Stimulated activated CD8-positive, alpha-beta memory T cell treated with anti-CD3 and anti-CD28 coated beads, Interleukin-15, amount 100 ng/mL, for 48 hours (primary cell): Measurements from ENCODE around the gene HACL1.

Experiments
- DNase-seq, 2 donors: peaks; one replicate each; pipeline ENCODE4 v3.0.0-alpha.2; 2020; ENCODE audit warnings: low read depth in 2 of 2

The HACL1 gene

DNA sequence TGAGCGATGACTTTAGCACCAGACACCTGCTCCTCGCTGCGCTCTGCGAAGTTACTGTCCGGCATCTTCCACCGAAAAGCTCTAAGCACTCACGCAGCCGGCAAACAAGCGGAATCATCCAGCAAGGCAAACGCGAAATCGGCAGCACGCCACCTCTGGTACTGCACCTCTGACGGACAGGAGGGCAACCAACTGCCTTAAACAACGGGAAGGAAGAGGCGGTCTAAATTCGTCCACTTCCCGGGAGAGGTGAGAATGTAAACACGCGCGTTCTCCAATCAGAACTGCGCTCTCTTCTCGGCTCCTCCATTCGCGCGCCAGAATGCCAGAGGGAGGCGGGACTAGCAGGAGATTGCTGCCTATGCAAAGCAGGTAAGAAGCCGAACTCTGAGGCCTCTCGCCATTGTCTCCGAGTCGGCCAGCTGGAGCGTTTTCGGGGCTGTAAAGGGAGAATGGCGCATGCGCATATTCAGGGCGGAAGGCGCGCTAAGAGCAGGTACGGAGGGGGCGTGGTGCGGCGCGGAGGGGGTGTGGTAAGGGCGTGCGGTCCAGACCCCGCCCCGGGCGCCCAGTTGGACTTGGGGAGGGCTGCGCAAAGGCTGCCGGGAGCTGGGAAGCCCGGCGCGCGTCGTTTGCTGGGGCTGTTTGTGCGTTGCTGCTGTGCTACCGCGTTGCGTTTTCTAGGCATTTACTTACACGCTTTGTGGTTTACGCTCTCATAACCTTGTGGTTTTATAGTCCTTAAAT is at the start of gene HACL1, which contains the start of gene BTD:
Gene HACL1 (minus strand): TSS at position 171 of the 747 bp plus-strand sequence. CDS start 106 bp downstream, at position 65.
Gene BTD (plus strand): TSS at position 347 of the 747 bp plus-strand sequence. CDS start 33,695 bp downstream, outside the sequence.
- peak; percentile 96 for DNase-seq

DNA sequence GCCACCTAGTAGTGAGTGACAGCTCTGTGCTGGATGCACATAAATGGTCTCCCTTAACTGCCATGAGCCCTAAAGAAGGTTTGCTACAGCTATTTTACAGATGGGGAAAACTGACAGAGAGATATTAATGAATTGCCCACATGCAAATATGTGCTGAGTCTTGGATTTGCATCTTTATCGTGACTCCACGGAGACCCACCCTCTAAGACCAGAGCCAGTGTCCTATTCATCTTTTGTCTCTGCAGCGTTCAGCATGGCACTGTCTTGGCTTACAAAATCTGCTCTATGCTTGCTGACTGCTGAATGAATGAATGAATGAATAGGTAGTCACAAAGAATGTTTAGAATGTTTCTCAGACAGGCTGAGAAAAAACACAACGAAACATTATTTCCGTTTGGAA is 48.5 kb upstream of the HACL1 start:
- DNase-seq = no peak

DNA sequence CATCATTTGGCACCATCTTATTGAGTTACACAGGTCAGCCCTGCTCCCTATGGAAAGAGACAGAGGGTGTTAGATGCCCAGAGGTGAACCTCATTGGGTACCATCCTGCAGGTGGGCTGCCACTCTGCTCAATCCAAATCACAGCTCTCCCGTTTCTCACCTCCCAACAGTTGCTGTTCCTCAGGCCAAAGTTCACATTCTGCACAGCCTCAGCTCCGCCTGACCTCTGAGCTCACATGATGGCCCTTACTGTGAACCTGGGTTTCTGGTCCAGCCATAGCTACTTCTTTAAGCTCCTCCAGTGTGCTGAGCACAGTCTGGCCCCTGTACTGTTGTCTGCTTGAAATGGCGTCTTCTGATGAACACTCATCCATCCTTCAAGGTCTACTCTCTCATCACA is 48.0 kb upstream of the HACL1 start:
- DNase-seq = no peak

GRCh38 chr3:15647611-15648167 is 46.3 kb upstream of the HACL1 start:
- DNase-seq = peak in 1 of 2 donors; percentile 56

GRCh38 chr3:15646851-15647511 is 45.6 kb upstream of the HACL1 start:
- DNase-seq = no peak

DNA sequence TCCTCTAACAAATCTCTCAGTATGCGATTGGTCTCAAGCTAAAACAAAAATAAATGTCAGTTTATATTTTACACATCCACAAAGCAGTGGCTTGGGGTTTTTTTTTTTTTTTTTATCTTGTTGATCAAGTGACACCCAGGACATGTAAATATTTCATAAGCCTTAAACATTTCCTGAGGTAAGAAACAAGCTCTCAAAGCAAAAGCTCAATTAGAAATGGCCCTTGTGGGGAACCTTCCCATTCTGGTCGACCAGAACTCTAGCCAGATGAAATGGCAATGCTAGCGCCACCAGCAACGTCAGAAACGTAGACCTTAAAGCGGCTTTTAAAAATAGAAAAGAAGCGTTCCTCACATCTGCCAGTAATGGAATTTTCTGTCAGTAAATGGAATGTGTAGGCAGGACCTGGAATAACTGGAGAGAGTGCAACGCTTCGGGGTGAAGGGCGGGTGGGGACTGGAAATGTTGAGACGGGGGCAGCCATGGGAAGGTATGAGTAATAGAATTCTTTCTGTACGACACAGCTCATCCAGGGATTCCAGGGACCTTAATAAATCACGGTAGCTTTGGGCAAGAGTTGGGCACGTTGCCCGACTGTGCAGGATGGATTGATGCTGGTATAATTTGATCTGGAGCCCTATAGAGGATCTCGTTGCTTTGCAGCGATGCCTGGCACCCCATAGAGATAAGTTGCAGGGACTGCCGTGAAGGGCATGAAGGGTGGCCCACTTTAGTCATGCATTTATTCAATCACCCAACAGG is 44.6 kb upstream of the HACL1 start:
- DNase-seq = no peak

DNA sequence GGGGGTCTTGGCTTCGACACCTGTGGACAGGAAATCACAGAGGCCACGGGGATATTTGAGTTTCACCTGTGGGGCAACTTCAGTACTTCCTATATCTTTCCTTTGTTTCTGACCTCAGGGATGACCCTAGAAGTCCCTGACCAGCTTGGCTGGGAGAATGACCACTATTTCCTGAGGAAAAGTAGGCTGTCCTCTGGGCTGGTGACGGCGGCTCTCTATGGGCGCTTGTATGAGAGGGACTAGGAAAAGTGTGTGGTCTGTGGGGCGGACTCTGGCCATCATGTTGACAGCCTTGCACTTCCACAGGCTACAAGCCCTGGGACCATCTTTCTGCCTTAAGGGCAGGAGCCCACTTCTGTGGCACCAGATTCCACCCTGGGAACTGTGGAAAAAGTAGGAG is 43.9 kb upstream of the HACL1 start:
- no peak for DNase-seq

DNA sequence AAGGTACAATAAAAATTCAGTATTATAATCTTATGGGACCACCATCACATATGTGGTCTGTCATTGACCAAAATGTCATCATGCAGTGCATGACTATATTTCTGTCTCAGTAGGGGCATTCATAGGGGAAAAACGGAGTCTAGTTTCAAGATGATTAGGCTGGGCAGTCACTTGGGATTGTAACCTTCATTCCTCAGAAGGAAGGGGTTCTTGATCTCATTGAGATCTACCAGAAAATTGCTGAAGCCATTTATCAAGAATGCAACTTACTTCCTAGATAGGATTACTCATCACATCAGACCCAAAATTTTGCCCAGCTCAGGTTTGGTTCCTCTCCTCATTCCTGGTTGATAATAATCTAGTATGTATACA is 37.5 kb upstream of the HACL1 start:
- DNase-seq = no peak

DNA sequence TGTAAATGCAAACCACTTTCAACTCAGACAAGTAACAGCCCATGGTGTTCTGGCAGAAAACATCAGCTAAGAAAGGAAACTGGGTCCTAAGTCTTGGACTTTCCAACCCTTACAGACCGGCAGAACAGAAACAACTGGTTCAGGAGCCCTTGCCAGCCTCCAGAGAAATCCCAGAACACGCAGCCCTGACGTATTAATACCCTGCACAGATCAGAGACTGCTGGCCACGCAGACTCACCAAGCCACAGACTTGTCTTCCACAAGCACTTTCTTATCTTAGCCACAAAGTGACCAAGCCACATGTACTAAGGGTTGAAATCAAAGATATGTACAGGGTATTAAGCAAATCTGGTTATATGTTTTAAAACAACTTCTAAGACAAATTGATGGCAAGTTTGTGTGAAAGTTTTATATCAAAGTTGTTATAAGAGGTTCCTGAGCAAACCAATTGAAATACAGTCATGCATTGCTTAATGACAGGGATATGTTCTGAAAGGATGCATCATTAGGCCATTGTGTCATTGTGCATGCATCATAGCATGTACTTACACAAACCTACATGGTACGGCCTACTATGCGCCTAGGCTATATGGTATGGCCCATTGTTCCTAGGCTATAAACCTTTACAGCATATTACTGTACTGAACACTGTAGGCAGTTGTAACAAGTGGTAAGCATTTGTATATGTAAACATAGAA is 37.0 kb upstream of the HACL1 start:
- no peak for DNase-seq

- DNase-seq = no peak
Measured at GRCh38 chr3:15637131-15637951, 36.0 kb upstream of the HACL1 start.

GRCh38 chr3:15636028-15636709 is 34.8 kb upstream of the HACL1 start:
- no peak for DNase-seq

DNA sequence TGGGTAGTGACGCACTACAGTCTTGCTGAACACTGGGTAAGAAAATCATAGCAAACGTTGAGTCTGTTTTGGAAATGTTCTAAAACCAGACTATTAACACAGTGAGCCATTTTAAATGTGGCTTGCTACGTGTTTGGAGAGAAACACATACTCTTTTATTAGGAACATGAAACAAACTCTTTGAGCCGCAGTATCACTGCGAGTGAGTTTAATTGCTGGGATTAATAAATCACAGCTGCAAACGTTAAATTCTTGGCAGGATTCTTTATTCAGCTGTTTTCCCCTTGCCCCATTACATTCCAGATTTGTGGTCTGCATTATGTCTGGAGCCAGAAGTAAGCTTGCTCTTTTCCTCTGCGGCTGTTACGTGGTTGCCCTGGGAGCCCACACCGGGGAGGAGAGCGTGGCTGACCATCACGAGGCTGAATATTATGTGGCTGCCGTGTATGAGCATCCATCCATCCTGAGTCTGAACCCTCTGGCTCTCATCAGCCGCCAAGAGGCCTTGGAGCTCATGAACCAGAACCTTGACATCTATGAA is 33.8 kb upstream of the HACL1 start:
- no peak for DNase-seq

DNA sequence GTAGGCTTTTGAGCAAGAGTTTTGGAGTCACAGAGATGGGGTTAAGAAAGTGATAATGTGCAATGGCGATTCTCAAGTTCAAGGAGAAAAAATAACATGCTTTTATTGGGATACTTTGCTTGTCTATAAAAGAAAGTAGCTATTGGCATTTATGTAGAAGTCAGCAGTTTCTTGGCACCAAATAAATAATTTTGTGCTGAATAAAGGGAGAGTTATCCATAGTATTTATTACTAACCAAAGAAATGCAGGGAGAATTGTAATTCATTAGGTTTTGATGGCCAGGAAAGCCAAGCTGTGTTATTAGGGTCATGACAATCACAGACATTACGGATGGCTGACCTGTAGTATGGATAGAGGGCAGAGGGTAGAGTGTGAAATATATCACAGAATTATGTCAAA is 33.3 kb upstream of the HACL1 start:
- DNase-seq = no peak

DNA sequence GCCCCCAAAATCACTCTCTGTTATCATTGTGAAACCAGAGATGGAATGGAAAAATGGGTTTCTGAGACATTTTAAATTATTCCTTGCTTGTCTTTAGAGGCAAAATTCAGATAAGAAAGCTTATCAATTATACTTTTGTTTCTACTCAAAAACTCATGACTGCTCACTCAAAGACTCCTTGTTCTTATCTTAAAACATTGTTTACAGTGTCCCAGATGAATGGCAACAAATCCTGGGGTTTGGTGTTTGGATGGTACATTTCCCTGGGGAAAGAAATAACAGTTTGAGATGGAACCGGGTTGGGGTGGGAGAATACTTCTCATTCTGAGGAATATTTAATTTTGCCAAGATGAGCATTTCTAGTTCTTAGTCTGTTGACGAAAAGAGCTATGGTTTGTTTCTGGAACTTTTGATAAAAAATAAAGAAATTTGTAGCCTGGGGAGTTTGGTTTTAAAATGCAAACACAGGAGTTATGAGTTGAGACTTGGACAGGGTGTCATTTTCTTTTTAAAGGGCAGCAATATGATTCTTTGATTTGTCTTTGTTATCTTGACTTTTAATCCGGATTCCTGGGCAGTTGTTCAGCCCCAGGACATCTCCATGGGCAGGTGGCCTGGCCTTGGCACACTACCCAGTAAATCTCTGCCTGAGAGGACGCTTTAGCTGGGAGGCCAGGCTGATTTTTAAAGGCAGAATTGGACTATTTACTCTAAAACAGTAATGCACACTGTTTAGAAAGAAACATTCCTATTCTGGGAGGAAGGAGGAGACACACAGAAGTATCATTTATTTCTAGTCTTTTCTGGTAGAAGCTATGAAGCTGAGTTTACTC is 32.6 kb upstream of the HACL1 start:
- DNase-seq = no peak

- no peak for DNase-seq
Measured at GRCh38 chr3:15633159-15633558, 31.8 kb upstream of the HACL1 start.

DNA sequence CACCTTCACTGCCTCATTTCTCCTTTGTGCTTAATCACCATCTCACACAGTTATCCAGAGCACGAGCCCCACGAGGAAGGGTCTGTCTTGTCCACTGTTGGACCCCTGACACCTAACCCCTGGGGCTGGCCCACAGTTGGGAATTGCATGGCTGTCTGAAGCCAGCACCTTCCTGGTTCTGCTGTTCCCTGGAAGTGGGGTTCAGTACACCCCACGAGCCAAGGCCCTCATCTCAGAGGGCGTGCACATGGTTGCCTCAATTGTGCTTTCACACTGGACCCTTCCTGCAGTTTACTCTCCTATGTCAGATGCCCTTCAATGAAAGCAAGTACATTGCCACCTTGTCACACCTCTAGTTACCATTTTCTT is 30.8 kb upstream of the HACL1 start:
- DNase-seq = no peak

GRCh38 chr3:15631426-15632211 is 30.2 kb upstream of the HACL1 start:
- DNase-seq = no peak

- DNase-seq = no peak
Measured at GRCh38 chr3:15630646-15631350, 29.4 kb upstream of the HACL1 start.
